ENCODE results near the gene GAS2L1. TPM values are rescaled to one million over a fixed set of nuclear protein-coding genes. Genes with fewer than 3 reads are reported as not detected.
A peak's percentile ranks its signal among the peaks of the same experiment; 100 is the strongest.
"Not testable (repeated sequence)": the region's sequence is repeated elsewhere in the genome, so short reads cannot be mapped to it uniquely, and the experiment has no call there.

Gene GAS2L1
- total RNA-seq, 3 donors from 2014 or later = 12.2 to 19.3 (median 15.7) TPM

DNA sequence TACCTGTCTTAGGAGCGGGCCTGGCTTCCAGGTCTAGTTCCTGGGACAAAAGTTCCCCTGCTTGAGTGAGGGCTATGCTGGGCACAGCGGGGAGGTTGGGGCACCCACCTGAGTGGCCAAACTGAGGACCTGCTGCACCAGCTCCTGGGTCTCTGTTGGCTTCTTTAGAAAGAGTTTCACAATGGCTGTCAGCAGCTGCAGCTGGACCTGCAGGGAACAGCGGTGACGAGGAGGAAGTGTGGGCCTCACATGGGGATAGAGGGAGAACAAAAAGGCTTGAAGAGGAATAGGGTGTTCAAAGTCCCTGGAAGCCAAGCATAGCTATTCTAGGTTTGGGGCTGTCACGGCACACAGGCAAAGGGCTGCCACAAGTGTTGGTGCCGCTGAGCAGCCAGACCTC lies 35.7 kb downstream of the GAS2L1 start:
- peak overlapping the region; percentile 66 to 70 for H3K27ac ChIP-seq
- H3K27me3 ChIP-seq = no peaks in the 10 kb centered on the region
- intact Hi-C loops (cut with DNase I; ENCODE audit: low total_unique reads) = no loop called here
- no peak overlapping the region for H3K4me3 ChIP-seq
- no peaks in the 10 kb centered on the region for H3K9me3 ChIP-seq
- TF ChIP-seq POLR2AphosphoS5 (IDR thresholded peaks at IDR 0.05) (no peak), POLR2A (IDR thresholded peaks at IDR 0.05) (no peak)
- TF ChIP-seq, protein P1, sequence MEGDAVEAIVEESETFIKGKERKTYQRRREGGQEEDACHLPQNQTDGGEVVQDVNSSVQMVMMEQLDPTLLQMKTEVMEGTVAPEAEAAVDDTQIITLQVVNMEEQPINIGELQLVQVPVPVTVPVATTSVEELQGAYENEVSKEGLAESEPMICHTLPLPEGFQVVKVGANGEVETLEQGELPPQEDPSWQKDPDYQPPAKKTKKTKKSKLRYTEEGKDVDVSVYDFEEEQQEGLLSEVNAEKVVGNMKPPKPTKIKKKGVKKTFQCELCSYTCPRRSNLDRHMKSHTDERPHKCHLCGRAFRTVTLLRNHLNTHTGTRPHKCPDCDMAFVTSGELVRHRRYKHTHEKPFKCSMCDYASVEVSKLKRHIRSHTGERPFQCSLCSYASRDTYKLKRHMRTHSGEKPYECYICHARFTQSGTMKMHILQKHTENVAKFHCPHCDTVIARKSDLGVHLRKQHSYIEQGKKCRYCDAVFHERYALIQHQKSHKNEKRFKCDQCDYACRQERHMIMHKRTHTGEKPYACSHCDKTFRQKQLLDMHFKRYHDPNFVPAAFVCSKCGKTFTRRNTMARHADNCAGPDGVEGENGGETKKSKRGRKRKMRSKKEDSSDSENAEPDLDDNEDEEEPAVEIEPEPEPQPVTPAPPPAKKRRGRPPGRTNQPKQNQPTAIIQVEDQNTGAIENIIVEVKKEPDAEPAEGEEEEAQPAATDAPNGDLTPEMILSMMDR (IDR thresholded peaks at IDR 0.05) = no peak
- H3K36me3 ChIP-seq = no peaks in the 10 kb centered on the region
- peaks cover 0 to 18% of the 10 kb centered on the region in 2 donors for H3K4me1 ChIP-seq
- no peak for DNase-seq (ENCODE audit: low spot score in 2 of 2)

DNA sequence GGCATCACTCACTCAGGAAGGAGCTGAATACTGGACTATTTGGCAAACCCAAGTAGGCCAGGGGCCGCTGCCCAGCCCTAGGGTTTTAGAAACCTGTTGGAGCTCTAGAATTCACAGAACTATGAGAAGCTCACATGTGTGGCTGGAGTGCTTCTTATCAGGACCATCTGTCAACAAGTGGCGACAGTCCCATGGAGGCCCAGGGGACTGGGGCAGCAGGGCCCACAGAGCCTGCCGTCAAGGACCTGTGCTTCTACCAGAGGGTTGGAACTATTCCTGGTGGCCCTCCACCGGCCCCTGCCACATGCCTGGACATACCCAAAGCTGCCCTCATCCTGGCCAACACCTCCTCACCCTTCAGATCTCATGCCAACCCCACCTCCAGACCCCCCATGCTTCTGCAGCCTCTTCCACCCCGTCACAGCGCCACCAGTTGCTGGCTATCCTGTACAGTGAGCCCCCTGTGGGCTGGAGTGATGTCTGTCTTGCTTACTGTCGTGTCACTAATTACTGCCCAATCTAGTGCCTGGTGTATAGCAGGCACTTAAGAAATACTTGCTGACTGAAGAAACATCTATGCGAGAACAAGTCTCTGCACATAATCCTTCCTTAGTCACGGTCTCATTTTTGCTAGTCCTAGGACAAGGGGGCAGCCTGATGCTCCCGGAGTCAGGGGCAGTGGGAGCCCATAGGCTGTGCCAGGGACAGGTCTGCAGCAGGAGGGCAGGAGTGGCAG lies 36.3 kb downstream of the GAS2L1 start:
- Histone ChIP-seq H3K9me3 (no peaks in the 10 kb centered on the region), H3K27me3 (no peaks in the 10 kb centered on the region), H3K36me3 (peaks cover 2% of the 10 kb centered on the region), H3K4me3 (no peak overlapping the region), H3K4me1 (peaks cover 0 to 18% of the 10 kb centered on the region in 2 donors), H3K27ac (peak overlapping the region; percentile 66 to 70)
- intact Hi-C loops (cut with DNase I; ENCODE audit: low total_unique reads) = no loop called here
- TF ChIP-seq, protein P1 (IDR thresholded peaks at IDR 0.05) = no peak
- TF ChIP-seq POLR2AphosphoS5 (IDR thresholded peaks at IDR 0.05) (no peak), POLR2A (IDR thresholded peaks at IDR 0.05) (no peak)
- DNase-seq (ENCODE audit: low spot score in 2 of 2) = no peak

DNA sequence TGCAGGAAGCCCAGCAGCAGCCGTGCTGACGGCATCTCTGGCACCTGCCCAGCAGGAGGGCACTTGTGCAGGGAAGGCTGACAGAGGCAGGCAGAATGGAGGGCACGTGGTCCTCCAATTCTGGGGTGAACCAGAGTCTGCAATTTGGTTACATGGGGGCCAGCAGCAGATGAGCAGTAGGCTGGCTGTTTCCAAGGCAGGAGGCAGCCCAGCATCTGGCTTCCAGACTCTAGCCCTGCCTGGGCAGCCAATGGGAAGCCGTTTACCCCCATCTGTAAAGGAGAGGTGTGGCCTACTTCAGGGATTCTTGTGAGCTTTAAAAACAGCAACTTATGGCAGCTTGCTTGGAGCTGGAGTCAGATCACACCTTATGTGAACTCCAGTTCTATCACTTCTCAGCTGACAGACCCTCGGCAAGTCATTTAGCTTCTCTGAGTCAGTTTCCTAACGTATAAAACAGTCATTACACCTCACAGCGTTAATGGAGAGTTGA lies 36.9 kb downstream of the GAS2L1 start:
- TF ChIP-seq POLR2AphosphoS5 (IDR thresholded peaks at IDR 0.05) = no peak
- TF ChIP-seq POLR2A (IDR thresholded peaks at IDR 0.05) = no peak
- TF ChIP-seq, protein P1 (IDR thresholded peaks at IDR 0.05) = no peak
- no peak overlapping the region for H3K4me3 ChIP-seq
- H3K9me3 ChIP-seq = no peaks in the 10 kb centered on the region
- H3K27me3 ChIP-seq = no peaks in the 10 kb centered on the region
- peak overlapping the region; percentile 48 to 66 for H3K27ac ChIP-seq
- H3K36me3 ChIP-seq = peaks cover 8% of the 10 kb centered on the region
- DNase-seq (ENCODE audit: low spot score in 2 of 2) = peak; percentile 51 to 74
- intact Hi-C loops (cut with DNase I; ENCODE audit: low total_unique reads) = no loop called here
- peaks cover 0 to 18% of the 10 kb centered on the region in 2 donors for H3K4me1 ChIP-seq

DNA sequence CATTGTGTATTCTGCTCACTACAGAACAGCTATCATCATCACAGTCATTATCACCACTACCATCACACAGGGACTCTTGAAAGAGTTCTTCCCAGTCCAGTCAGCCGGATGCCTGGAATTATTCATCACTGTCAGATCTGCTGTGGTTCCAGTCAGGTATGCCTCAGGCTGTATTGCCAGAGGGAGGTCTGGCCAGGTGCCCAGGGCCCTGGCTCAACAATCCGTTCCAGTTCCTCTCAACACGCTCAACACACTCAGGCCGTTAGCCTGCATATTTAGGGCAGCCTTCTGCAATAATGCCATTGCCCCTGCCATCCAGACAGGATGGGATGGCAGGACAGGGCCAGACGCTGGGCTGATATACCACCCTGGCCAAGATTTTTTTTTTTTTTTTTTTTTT lies 37.7 kb downstream of the GAS2L1 start:
- Histone ChIP-seq H3K4me1 (peaks cover 0 to 18% of the 10 kb centered on the region in 2 donors), H3K36me3 (peaks cover 9% of the 10 kb centered on the region), H3K4me3 (no peak overlapping the region), H3K9me3 (no peaks in the 10 kb centered on the region), H3K27me3 (no peaks in the 10 kb centered on the region), H3K27ac (peak overlapping the region in 1 of 2 donors; percentile 40)
- TF ChIP-seq, protein P1 (IDR thresholded peaks at IDR 0.05) = no peak
- TF ChIP-seq POLR2AphosphoS5 (IDR thresholded peaks at IDR 0.05) (peak; percentile 31 to 62 (median 39)), POLR2A (IDR thresholded peaks at IDR 0.05) (no peak)
- peak; percentile 55 to 83 for DNase-seq (ENCODE audit: low spot score in 2 of 2)
- intact Hi-C loops (cut with DNase I; ENCODE audit: low total_unique reads) = no loop called here

DNA sequence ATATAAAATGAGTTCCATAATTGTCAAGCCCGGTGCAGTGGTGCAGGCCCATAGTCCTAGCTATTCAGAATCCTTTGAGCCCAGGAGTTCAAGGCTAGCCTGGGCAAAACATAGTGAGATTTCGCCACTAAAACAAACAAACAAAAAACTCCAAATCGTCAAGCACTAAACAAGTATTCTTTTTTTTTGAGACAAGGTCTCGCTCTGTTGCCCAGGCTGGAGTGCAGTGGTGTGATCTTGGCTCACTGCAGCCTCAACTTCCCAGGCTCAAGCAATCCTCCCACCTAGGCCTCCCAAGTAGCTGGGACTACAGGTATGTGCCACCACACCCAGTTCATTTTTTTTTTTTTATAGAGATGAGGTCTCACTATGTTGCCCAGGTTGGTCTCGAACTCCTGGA lies 38.4 kb downstream of the GAS2L1 start:
- H3K9me3 ChIP-seq; DNase-seq (ENCODE audit: low spot score in 2 of 2); intact Hi-C loops (cut with DNase I; ENCODE audit: low total_unique reads); H3K36me3 ChIP-seq; H3K27me3 ChIP-seq; H3K4me3 ChIP-seq: not testable (repeated sequence)
- H3K27ac ChIP-seq = peak overlapping the region in 1 of 2 donors; percentile 76
- H3K4me1 ChIP-seq = peaks cover 0 to 16% of the 10 kb centered on the region in 2 donors
